ENCODE results near the gene KRT5.
"Not testable (repeated sequence)": the region's sequence is repeated elsewhere in the genome, so short reads cannot be mapped to it uniquely, and the experiment has no call there.

KRT5 gene

DNA sequence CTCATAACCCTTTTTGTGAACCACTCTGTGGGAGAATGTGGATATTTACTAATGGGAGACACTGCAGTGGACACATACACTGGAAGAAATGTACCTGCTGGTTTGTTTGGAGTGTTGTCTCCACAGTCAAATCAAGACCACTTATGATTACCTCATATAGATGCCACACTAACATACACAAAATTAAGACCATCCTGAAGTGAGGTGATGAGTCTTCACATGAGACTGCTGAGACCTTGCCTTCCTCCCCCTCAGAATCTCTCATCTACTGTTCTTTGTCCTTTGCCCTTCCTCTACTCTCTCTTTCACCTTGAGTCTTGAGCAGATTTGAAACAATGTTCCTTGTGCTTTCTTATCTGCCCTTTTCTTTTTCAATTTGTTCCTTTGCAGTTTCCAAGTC is 31.5 kb downstream of the KRT5 start:
- TF ChIP-seq, protein P1, sequence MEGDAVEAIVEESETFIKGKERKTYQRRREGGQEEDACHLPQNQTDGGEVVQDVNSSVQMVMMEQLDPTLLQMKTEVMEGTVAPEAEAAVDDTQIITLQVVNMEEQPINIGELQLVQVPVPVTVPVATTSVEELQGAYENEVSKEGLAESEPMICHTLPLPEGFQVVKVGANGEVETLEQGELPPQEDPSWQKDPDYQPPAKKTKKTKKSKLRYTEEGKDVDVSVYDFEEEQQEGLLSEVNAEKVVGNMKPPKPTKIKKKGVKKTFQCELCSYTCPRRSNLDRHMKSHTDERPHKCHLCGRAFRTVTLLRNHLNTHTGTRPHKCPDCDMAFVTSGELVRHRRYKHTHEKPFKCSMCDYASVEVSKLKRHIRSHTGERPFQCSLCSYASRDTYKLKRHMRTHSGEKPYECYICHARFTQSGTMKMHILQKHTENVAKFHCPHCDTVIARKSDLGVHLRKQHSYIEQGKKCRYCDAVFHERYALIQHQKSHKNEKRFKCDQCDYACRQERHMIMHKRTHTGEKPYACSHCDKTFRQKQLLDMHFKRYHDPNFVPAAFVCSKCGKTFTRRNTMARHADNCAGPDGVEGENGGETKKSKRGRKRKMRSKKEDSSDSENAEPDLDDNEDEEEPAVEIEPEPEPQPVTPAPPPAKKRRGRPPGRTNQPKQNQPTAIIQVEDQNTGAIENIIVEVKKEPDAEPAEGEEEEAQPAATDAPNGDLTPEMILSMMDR (IDR thresholded peaks at IDR 0.05; ENCODE audit: low read depth, low read length, missing control alignments): no peak
- no peak for DNase-seq (ENCODE audit: extremely low read depth, low read depth)

DNA sequence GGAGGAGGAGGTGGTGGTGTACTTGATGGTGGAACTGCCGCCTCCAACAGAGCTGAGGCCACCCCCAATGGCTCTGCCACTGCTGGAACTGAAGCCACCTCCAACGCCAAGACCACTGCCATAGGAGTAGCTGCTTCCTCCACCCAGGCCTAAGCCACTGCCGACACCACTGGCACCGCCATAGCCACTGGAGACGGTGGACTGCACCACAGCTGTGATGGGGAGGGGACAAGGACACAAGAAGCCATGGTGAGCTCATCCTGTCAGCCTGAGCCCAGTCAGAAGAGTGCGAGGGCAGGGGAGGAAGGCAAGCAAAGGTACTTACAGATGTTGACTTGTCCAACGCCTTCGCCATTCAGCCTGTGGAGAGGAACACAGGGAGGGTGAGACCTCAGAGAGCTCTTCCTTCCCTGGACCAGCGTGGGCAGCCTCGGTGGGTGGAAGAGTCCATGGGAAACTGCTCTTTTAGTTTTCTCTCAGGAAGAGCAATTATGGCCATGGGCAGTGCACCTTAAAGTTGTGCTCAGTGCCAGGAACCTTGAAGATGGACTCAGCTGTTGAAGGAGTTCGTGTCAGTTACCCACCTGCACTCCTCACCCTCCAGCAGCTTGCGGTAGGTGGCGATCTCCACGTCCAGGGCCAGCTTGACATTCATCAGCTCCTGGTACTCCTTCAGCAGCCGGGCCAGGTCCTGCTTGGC is 32.3 kb downstream of the KRT5 start:
- H3K4me3 ChIP-seq (replicated peaks; ENCODE audit: low read depth, low read length): not testable (repeated sequence)

More for the DNA sequence above, 31.5 kb downstream of the KRT5 start:
- H3K4me3 ChIP-seq (replicated peaks; ENCODE audit: low read depth, low read length): no peak overlapping the region

DNA sequence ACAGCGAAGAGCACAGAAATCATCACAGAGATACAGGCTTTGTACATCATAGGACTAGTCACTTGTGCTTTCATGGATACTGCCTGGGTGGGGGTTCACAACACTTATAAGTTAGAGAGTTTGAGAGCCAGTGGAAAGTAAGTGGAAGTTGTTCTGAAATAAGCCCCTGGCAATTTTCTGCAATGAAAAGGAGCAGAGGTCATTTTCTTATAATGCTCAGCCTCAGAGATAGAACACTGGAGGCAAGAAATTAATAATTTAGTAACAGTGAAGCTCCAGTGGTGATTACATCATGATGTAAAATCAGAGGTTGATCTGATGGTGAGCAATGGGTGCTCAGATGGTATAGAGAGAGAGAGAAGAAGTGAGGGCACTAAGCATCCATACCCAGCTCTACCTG is 33.0 kb downstream of the KRT5 start:
- TF ChIP-seq, protein P1 (IDR thresholded peaks at IDR 0.05; ENCODE audit: low read depth, low read length, missing control alignments): no peak

More for the DNA sequence above, 32.3 kb downstream of the KRT5 start:
- not testable (repeated sequence) for DNase-seq (ENCODE audit: extremely low read depth, low read depth)

DNA sequence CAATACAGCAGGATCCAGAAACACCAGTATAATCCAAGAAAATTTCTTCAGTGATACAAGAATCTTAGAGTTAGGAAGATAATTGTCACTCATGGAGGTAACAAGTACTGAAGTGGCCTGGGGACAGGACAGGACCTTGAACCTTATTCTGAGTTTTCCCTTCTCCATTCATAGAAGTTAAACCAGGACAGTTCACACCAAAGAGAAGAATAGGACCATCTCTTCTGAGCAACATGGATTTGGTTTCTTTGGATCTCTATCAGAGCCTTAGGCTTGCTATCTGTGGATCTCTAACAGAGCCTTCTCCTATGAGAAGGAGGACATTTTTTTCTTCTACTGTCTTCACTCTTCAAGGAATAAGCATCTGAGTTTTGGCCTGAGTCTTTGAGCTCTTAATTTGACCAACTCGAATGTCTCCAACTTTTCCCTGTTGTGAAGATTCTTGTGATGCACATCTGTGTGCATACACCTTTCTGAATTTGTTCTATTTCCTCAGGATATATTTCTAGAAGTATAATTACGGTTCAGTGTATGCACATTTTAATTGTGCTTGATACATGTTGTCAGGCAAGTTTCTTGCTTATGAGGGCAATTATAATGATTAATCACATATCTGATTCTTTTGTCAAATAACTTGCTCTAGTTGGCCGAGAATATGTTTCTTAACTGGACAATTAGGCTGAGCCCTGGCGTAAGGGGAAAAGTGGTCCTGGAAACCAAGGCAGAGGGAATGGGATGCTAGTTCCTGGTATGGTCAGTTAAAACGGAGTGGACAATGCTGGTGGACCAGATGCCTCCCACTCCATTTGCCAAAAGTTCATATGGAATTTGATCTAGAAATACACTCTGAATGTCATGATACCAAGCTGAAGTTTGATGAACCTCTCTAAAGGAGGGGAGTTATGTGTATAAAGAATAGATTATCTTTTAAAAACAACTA is 33.8 kb downstream of the KRT5 start:
- no peak for DNase-seq (ENCODE audit: extremely low read depth, low read depth)
- no peak overlapping the region for H3K4me3 ChIP-seq (replicated peaks; ENCODE audit: low read depth, low read length)
- TF ChIP-seq, protein P1 (IDR thresholded peaks at IDR 0.05; ENCODE audit: low read depth, low read length, missing control alignments): no peak

More for the DNA sequence above, 33.0 kb downstream of the KRT5 start:
- no peak overlapping the region for H3K4me3 ChIP-seq (replicated peaks; ENCODE audit: low read depth, low read length)
- no peak for DNase-seq (ENCODE audit: extremely low read depth, low read depth)

DNA sequence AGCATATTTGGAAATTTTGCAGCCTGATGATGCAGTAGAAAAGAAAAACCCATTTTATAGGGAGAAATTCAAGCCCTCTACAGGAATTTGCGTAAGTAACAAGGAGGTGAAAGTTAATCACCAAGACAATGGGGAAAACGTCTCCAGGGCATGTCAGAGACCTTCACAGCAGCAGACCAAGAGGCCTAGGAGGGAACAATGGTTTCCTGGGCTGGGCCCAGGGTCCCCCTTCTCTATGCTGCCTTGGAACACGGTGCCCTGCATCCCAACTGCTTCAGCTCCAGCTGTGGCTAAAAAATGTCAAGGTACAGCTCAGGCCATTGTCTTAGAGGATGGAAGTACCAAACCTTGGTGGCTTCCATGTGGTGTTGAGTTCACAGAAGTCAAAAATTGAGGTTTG is 40.1 kb downstream of the KRT5 start:
- DNase-seq (ENCODE audit: extremely low read depth, low read depth): no peak
- TF ChIP-seq, protein P1 (IDR thresholded peaks at IDR 0.05; ENCODE audit: low read depth, low read length, missing control alignments): no peak
- H3K4me3 ChIP-seq (replicated peaks; ENCODE audit: low read depth, low read length): no peak overlapping the region

DNA sequence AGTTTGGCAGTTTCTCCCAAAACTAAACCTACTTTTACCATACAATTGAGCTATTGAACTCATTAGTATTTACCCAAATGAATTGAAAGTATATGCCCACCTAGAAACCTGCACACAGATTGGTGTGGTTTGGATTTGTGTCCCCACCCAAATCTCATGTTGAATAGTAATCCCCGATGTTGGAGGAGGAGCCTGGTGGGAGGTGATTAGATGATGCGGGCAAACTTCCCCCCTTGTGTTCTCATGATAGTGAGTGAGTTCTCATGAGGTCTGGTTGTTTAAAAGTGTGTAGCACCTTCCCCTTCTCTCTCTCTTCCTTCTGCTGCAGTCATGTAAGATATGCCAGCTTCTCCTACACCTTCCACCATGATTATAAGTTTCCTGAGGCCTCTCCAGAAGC is 42.5 kb downstream of the KRT5 start:
- H3K4me3 ChIP-seq (replicated peaks; ENCODE audit: low read depth, low read length): no peak overlapping the region
- no peak for DNase-seq (ENCODE audit: extremely low read depth, low read depth)
- TF ChIP-seq, protein P1 (IDR thresholded peaks at IDR 0.05; ENCODE audit: low read depth, low read length, missing control alignments): no peak

DNA sequence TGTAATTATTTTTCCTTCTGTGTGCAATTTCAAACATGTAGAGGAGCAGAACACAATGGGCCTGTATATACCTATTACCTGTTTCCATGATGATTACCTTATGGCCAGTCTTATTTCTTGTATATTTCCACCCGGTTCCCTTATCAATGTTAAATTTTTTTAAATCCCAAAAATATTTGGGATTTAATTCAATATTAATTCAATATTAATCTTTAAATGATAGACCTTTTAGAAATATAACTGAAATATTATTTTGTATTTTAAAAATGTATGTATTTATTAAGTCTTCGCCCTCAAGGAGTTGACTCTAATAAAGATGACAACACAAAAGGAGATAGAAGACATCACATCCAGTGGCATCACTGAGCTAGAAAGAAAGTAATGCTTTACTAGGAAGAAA is 46.0 kb downstream of the KRT5 start:
- TF ChIP-seq, protein P1 (IDR thresholded peaks at IDR 0.05; ENCODE audit: low read depth, low read length, missing control alignments): no peak
- H3K4me3 ChIP-seq (replicated peaks; ENCODE audit: low read depth, low read length): no peak overlapping the region
- DNase-seq (ENCODE audit: extremely low read depth, low read depth): no peak
